GM21786 (cell line): ENCODE data around the gene ATG16L1.

Experiments
- ATAC-seq: cut with Tn5 transposase; IDR thresholded peaks from one replicate; pipeline ENCODE4 v1.9.1; 2021; ENCODE audit not compliant: unreplicated experiment

The ATG16L1 gene

DNA sequence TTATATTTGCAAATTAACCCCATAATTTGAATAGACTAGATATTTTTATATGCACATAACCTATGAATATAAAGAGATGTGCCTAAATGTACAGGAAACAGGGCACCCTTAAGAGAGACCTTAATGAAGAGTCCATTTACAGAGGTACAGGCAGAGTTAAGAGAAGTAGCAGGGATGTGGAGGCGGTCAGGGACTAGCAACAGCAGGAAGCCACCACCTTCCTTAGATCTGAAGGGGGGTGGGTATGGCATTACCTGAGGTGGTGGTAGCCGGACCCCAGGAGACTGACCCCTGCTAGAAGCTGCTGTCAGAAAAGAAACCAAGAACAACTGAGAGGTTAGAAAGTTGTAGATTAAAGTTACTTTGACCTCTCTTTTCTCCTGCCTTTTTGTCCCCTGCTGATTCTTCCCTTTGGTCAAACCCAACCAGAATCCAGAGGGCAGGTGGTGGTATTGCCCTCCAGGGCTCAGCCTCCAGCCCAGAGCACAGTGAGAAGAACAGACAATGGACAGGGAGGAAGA lies 24.9 kb upstream of the ATG16L1 start:
- no peak for ATAC-seq

DNA sequence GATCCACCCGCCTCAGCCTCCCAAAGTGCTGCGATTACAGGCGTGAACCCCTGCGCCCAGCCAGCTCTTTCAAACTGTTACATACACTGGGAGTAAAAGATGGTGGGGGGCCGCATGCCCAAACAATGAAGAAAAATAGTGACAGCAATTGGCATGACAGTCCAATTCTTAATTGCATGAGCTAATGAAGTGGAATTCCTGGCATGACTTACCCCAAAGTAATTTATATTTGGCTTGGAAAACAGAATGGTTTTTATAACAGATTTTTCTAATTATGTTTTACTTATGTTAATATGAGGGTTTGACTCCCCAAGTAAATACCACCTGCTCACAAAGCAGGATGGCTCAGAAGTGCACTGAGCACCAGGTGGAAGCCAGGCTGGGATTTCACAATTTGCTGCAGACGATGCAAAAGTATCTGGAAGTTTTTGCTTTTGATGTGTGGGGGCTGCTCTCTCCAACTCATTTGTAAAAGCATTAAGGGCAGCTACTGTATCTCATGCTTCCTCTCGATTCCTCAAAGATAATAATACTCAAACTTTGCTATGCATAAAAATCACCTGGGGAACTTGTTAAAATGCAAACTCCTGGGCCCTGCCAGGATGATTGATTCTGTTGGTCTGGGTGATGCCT lies 24.0 kb upstream of the ATG16L1 start:
- no peak for ATAC-seq

DNA sequence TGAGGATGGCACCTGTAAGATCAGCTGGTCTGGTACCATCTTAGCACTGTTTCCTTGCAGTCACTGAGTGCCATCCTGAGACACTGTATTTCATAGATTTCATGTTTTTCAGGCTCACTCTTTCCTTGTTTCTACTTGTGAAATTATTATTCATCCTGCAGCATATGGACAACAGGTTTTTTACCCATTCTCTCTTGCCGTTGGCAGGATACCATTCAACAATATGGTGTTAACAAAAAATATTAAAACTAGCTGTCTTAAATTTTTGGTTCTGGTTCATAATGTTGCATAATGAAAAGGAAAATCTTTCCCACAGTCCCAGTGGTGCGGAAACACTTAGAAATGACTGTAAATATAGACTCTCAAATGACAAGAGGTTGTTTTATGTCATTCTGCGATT lies 23.1 kb upstream of the ATG16L1 start:
- no peak for ATAC-seq

DNA sequence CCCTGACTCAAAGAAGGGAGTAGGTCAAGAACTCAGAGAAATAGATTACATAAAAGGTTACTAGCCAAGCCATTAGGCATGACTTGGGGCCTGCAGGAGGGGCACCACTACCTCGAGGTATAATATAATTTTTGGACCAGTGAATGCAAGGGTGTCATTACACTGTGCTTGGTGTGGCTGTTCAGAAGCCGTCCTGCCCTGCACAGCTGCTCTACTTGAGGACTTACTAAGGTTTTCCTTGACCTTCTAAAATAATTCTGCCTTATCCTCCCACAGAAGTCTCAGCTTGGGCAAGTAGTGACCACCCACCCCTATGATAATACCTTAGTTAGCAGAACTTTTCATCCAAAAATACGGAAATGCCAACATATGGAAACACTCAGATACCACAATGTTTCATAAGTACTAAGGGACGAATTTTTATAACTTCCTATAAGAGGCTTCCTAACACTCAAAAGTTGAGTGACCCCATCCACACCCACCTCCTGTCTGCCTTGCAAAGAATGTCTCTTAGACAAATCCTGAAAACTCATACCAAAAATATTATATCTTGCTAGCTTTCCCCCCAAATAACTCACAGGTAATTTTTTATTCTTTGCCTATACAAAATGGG lies 17.7 kb upstream of the ATG16L1 start:
- no peak for ATAC-seq

DNA sequence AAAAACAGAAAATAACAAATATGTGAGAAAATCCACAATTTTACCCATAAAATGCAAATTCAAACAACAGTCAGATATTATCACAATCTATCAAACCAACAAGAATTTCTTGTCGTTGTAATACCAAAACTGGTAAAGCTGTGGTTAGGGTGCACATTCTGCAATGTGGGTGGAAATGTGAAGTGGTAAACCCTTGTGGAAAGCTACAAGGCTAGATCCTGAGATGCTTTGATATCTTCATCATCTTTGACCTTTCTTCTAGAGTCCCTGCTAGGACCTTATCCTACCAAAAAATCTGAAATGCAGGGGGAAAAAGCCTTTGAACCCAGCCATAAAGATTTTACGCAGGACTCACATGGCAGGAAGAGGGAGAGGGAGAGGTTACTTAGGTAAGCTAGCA lies 17.2 kb upstream of the ATG16L1 start:
- ATAC-seq, result no peak

DNA sequence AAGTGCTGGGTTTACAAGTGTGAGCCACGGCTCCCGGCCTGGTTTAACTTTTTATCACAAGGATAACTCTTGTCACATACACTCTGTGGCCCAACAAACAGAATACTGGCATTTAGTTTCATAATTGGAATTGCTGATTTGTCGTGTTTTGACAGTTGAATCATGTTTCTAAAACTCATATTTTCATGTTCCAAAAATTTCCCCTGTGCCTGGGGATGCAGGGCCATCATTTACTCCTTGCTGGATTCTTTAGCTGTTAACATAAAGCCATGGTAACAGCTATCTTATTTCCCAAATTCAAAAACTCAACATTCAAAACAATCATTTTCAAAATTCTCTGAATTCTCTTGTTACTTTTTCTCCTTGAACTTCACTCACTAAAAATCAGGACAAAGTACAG lies 16.5 kb upstream of the ATG16L1 start:
- no peak for ATAC-seq

DNA sequence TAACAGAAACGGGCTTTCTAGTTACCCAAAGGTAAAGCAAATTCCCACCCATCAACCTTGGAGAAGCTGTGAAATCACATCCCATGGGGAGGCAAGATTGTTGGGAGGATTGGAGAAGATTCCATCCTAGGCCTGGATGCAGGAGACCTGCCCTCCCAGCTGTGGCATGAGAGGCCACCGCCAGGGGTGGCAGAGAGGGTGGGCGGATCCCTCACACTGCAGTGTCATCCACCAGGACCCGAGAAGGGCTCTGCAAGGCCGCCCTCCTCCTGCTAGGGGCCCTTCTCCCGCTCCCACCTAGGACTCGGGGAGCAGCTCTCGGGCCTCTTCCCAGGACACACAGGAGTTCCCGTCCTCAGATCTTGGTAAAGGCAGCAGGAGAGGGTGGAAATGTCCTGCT lies 15.5 kb upstream of the ATG16L1 start:
- ATAC-seq, result no peak

DNA sequence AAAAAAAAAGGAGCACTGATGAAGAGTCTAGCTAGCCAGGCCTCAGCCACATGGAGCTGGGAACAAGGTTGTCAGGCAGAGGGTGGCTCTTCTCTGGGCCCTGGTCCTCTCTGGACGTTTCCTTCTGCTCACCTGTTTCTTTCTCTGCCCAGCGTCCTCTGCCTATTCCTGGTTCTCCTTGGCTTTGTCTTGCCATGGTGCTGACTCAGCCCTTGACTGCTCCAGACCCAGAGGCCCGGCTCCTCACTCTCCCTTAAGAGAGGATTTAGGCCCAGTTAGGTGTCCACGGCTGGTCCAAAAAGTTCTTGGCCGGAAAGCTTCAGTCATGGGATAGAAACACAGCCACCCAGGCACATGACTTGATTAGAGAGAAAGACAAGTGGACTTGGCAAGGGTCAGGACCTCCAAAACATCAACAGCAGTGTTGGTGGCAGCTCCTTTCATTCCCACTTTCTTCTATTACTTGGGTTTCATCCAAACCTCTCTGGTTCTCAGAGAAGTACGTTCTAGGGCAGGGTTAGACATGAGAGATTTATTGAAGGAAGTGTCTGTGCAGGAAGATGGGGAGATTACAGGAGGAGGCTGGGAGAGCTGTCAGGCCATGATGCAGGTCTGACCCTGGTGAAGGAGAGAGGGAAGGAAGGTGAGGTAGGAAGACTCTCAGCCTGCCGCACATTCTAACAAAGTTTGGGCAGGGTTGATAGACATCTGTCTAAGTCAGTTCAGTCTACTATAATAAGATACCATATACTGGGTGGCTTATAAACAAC lies 14.5 kb upstream of the ATG16L1 start:
- ATAC-seq, result no peak

DNA sequence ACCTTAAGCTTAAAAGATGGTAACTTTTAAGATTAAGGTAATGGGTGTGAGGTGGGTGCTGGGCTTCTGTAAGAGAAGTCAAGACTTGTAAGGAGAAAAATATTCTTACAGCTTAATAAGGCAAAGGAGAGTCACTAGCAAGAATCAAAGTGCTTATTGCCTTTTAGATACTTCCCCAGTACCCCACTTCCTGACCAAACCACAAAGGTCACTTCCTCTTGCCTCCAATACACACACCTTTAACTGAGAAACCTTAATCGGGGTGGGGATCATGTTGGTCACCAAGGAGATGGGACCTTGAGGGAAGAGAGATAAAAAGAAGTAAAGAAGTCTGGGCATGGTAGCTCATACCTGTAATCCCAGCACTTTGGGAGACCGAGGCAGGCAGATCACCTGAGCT lies 10.6 kb upstream of the ATG16L1 start:
- ATAC-seq, result no peak

DNA sequence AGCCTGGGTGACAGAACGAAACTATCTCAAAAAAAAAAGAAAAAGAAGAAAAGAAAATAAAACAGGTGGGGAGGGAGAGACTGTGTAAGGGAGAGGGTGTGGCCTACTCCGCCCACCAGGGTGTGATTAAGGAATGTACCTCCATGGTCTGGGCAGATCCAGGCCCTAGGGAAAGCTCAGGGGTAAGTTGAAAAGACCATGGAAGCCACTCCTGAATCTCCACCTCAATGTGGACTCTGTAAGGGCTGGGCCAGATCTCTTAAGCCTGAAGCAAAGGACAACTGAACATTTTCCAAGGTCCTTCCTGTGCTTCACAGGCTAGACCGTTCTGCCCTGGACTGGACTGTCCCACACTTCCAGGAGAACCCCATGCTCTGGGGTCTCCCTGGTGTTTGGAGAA lies 9.7 kb upstream of the ATG16L1 start:
- ATAC-seq, result no peak

DNA sequence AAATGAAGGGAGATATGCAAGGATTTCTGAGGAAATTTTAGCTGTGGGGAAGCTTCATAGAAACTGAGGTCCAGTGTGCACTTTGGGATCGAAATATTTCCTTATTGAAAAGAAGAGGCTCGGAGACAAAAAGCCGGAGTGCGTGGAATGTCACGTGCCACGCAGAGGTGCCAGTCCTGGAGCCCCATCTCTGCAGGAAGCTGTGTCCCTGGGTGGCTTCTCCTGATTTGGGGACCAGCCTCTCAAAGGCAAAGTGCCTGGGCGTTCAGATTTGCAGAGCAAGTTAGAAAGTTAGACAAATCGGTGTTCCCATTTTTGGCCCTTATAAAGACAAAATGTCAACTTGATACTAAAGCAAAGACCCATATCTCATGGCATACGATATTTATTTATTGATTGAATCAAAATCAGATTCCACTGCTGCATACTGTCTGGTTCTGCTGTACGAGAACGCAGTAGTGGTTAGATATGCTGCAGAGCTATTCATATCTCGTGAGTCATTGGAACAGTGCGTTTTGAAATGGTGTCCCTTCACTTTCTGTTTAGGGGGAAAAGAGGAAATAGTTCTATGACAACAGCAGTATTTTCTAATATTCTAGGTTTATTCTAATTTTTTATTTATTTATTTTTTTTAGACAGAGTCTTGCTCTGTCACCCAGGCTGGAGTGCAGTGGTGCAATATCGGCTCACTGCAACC lies 9.1 kb upstream of the ATG16L1 start:
- no peak for ATAC-seq

DNA sequence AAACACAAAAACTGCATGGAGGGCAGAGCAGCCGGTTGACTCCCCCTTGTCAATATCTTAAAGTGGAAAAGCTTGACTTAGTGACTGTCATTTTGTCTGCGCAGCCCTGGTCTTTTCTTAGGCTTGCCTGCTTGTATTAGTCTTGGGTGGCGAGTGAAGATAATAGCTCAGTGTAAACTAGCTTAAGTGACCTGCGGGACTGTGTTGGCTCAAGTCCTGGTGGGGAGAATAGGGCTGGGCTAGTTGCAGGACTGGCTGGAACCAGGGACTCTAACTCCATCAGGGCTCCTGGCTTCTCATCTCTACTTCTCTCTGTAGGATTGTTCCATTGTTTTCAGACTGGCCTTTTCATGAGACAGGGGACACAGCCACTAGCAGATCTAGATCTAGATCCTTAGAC lies 8.1 kb upstream of the ATG16L1 start:
- ATAC-seq, result no peak

DNA sequence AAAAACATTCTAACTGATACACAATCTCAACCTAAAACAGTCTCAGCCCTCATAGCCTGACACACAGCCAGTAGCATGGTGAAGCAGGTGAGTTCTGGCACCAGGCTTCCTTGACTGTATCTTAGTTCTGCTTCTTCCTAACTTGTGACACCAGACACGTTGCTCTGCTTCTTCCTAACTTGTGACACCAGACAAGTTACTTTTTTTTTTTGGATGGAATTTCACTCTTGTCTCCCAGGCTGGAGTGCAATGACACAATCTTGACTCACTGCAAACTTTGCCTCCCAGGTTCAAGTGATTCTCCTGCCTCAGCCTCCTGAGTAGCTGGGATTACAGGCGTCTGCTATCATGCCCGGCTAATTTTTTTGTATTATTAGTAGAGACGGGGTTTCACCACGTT lies 6.7 kb upstream of the ATG16L1 start:
- ATAC-seq, result no peak

DNA sequence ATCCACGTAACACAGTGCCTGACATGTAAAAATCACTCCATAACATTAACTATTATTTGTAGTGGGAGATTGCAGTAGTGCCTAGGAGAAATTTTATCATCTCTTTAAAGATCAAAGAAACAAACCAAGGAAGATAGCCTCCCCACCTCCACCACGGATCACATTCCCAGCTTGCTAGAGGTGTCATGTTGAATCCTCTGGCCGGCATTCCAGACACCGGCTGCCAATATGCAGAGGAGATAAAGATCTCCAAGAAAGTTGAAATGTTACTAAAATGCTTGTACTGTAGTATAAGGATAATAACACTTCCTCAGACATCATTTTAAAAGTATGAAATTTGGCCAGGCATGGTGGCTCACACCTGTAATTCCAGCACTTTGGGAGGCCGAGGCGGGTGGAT lies 6.1 kb upstream of the ATG16L1 start:
- no peak for ATAC-seq

DNA sequence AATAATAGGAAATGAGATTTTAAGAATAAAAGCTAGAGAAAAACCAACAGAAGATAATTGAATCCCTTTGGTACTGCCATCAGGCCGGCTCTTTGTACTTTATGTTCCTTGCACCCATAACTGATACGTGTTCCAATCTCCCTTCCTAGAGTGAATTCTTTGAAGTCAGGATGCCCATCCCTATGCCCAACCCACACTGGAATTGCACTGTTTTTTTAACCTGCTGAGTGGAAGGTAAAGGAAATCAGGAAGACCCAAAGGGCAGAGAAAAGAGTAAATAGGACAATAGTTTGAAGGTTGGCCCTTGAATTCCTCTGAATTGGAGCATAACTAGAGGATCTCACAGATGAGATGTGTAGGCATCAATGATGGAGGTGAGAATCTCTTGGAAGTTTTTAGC lies 4.4 kb upstream of the ATG16L1 start:
- no peak for ATAC-seq

DNA sequence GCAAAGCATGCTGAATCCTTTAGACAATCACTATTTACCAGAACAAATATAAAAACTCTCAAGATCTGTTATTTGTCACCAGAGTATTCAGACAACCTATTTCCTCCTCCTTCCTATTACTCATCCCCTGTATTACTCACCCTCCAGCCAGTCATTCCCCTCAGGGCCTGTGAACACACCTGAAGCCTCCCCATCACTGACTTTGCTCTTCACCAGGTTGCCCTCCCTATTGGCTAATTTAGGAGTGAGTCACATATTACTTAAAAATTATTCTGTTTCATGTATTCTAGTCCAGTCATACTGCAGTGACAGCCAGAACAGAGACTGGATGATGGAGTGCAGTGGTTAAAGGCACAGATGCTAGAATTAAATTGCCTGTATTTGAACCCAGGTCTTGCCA lies 3.7 kb upstream of the ATG16L1 start:
- no peak for ATAC-seq

DNA sequence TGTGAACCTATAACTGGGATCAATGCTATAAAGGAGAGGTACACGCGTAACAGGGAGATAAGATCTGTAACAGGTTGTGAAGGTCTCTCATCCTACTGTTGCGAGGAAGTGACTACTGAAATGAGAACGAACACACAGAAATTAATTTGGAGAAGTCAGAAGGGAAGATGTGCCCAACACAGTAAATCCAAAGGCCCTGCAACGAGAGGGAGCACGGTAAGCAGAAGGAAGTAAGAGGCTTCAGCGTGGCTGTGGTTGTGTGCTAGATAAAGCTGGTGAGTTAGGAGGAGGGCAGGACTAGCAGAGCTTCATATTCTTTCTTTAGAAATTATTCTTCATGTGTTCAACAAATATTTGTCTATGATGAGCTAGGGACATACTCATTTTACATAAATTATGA lies 2.5 kb upstream of the ATG16L1 start:
- ATAC-seq, result no peak

DNA sequence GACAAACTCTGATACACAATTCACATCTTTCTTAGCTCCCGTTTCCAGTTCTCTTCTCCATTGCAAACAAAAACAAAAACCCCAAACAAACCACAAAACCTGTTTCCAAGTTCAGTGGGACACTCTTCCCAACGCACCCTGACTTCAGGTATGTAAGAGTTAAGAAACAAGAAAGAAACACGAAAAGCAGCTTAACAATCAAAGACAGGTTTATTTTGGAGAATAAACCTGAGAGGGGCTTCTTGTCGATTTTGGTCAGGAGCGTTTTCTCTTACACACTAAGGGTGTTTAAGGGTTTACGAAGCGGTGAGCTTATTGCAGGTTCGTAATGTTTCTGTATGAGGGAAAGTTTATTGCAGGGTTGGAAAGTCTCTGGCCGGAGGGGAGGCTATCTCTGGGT lies 905 bp upstream of the ATG16L1 start:
- ATAC-seq, result no peak

DNA sequence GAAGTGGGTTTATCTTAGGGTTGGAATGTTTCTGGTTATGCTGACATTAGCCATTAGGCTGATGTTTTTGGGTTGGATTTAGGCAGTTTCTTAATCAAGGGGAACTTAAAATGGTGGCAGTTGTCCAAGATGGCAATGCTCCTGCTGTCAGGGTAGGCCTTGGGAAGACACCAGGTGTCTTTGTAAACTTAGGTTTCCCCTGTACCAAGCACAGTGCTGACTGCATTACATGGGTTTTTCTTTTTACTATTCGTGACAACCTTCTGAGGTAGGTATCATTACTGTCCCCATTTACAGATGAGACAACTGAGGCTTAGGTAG lies 528 bp upstream of the ATG16L1 start:
- ATAC-seq, result peak; percentile 13

DNA sequence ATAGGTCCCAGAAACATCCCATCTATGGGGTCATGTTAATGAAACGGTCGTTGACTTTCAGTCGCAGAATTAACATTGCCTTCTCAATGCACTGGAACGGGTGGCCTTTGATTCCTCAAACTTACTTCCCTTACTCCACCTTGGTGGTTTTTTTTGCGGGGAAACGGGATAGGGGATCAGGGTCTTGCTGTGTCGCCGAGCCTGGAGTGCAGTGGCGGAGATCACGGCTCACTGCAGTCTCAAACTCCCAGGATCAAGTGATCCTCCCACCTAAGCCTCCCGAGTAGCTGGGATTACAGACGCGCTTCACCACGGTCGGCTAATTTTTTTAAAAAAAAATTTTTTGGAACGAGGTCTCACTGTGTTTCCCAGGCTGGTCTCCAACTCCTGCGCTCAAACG lies 754 bp downstream of the ATG16L1 start:
- ATAC-seq, result no peak

DNA sequence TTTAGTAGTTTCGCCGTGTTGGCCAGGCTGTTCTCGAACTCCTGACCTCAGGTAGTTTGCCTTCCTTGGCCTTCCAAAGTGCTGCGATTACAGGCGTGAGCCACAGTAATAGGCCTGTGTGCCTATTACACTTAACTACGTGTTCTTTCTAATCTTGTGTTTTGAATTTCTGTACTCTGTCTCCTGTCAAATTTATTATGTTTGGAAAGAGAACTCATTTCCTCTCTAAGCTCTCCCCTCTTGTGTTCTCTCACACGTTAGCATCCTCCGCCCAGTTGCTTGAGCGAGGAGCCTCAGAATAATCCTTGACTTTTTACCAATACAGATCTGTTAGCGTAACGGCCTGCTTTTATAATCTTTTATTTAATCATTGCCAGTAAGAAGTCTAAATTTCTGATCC lies 3.7 kb downstream of the ATG16L1 start:
- no peak for ATAC-seq

DNA sequence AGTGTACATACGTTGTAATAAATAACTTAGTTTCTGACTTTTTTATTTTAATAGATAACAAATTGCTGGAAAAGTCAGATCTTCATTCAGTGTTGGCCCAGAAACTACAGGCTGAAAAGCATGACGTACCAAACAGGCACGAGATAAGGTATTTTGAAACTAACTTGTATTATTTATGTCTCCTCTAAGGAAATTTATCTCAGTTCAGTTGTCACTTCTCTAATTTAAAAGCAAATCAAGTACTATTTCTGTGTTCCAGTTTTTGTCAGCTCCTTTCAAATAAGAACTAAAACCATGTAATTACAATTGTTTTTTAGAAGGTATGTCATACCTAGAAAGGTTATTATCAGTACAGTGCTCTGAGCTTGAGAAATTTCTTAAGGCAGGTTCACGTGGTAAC lies 4.6 kb downstream of the ATG16L1 start:
- no peak for ATAC-seq
